Stimulated activated CD8-positive, alpha-beta memory T cell treated with anti-CD3 and anti-CD28 coated beads, Interleukin-2, amount 100 ng/mL, for 1 hour (primary cell): Measurements from ENCODE around the gene PNLIPRP2.

Experiments
- DNase-seq, 2 donors: peaks; one replicate each; pipeline ENCODE4 v3.0.0-alpha.2; 2020; ENCODE audit warnings: low read depth in 2 of 2

The PNLIPRP2 gene

DNA sequence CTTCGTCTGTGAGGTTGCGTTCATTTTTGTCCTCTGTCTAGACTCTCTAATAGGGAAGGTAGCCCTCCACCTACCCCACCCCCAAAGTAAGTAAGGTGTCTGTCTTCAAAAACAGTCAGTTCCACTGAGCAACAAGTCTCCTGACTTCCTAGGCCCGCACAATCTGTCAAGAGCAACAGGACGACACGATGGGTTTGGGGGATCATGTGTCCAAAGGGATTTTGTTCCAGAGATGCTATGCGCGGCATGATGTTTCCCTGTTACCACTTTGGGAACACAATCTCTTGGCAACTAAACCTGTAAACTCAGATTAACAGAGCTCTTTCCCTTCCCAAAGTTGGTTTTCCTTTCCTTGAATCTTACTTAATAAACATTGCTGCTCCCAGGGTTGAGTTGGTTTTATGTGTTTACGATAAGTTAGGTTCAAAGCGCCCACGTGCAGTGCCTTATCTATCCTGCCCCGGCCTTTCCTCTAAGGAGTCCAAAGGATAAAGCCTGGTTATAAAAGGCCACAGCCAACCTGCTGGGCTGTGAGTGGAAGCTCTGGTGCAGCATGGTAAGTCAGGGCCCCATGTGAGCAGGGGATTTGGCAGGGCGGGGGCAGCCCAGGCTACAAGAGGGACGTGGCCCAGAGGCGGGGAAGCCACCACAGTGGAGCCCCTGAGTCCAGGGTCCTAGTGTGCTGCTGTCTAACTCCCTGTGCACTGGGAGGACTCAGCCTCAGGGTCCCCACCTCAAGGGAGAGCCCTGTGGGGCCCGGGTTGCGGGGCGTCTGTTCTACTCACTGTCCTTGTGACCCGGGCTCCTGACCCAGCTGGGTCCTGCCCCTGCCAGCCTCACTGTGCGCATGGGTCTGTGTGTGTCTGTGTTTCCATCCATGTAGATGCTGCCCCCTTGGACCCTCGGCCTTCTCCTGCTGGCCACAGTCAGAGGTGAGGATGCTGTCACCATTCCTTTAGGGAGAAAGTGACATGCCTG, at the start of gene PNLIPRP2:
PNLIPRP2 (plus strand) TSS at position 531 of the 978 bp plus-strand sequence.
- no peak for DNase-seq

DNA sequence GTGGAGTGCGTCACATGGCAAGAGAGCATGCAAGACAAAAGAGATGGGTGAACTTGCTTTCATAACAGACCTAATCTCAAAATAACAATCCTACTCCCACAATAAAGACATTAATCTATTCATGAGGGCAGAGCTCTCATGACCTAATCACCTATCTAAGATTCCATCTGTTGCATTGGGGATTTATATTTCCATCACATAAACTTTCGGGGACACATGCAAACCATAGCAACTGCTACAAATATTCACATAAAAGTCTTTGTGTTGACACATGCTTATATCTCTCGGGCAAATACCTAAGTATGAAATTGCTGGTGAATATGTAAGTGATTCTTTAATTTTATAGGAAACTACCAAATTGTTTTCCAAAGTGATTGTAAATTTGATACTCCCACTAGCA, 46.0 kb upstream of the PNLIPRP2 start:
- no peak for DNase-seq

GRCh38 chr10:116587878-116588591, 32.7 kb upstream of the PNLIPRP2 start:
- DNase-seq: no peak

DNA sequence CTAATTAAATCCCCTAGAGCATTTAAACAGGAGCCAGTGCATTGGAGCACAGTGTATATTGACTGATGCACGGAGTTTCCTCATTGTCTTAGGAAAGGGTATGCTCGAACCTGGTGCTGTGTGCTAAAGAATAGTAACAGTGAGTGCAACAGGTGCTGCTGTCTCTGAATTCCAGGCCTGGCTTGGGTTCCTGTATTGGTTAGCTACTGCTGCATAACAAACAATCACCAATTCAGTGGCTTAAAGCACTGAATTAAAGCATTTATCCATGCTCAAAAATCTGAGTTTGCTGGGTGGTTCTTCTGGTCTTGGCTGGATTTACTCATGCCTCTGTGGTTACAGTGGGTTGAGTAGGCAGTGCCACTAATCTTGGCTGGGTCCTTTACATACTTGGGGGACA, 31.8 kb upstream of the PNLIPRP2 start:
- DNase-seq: no peak

GRCh38 chr10:116589926-116590325, 30.8 kb upstream of the PNLIPRP2 start:
- no peak for DNase-seq

- no peak for DNase-seq
Observed at GRCh38 chr10:116590590-116591444, 29.9 kb upstream of the PNLIPRP2 start, which contains the start of gene PNLIPRP1. Gene PNLIPRP1, plus strand, starts transcription at chr10:116590959. Its CDS starts 171 bp downstream, at chr10:116591130.

GRCh38 chr10:116593139-116593740, 27.5 kb upstream of the PNLIPRP2 start:
- DNase-seq: no peak

DNA sequence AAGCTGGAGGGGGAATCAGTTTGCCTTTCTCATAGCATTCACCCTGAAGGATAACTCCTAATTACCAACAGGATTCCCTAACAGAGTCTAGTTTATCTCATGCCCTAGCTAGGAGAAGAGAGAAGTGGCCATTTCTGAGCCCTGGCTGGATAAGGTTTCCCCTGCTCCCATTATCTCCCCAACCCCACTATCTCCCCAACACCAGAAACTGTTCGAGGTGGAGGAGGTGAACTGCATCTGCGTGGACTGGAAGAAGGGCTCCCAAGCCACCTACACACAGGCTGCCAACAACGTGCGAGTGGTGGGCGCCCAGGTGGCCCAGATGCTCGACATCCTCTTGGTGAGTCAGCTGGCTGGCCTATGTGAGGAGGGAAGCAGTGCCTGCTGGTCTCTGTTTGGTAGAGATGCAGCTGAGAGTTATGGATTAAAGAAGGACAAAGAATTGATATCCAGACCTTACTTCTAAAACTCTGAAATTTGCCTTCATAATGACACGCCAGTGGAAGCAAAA, 26.2 kb upstream of the PNLIPRP2 start:
- no peak for DNase-seq

GRCh38 chr10:116596062-116596461, 24.7 kb upstream of the PNLIPRP2 start:
- DNase-seq: no peak

GRCh38 chr10:116597543-116597942, 23.2 kb upstream of the PNLIPRP2 start:
- DNase-seq: no peak

DNA sequence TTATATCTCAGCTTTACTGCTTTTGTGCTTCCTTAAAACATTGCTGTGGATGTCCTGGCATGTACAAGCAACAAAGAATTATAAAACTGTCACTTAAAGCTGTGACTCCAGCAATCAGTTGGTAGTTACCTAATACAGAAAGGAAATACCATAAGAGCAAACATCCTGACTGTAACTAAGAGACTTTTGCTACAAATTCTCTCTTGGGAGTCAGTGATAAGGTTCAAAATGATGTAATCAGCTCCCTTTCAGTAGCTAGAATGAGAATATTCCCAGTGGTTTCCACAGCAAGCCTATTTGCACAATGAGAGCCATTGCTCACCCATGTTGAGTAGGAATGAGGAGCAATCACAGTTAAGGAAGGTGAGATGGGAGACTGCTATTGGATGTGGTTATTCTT, 22.4 kb upstream of the PNLIPRP2 start:
- DNase-seq: no peak

GRCh38 chr10:116599991-116600390, 20.8 kb upstream of the PNLIPRP2 start:
- no peak for DNase-seq

GRCh38 chr10:116602648-116603400, 17.9 kb upstream of the PNLIPRP2 start:
- no peak for DNase-seq

DNA sequence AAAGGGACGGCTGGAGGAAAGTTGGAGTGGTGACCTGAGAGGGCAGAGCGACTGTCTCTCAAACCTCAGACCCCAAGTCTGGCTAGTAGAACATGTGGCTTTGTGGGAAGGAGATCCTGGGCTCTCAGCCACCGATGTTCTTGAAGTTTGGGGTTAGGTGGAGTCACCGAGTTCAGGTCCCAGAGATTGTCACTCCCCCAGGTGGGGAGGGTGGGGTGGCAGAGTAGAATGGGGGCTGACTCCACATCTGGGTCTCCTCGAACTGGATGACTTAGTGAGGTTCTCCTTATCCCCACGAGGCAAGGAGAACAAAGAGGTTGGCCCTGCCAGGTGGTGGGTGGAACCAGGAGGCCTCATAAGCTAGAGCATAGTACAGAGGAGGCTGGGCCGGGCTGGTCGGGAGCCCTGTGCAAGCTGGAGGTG, 14.7 kb upstream of the PNLIPRP2 start:
- DNase-seq: no peak

- DNase-seq: no peak
Observed at GRCh38 chr10:116607336-116607735, 13.4 kb upstream of the PNLIPRP2 start.

- DNase-seq: no peak
Observed at GRCh38 chr10:116608686-116609594, 11.8 kb upstream of the PNLIPRP2 start.

GRCh38 chr10:116610443-116611152, 10.2 kb upstream of the PNLIPRP2 start:
- no peak for DNase-seq

- DNase-seq: no peak
Observed at GRCh38 chr10:116611153-116611545, 9.6 kb upstream of the PNLIPRP2 start.
